ENCODE data around the gene NDUFS2.

NDUFS2 gene

DNA sequence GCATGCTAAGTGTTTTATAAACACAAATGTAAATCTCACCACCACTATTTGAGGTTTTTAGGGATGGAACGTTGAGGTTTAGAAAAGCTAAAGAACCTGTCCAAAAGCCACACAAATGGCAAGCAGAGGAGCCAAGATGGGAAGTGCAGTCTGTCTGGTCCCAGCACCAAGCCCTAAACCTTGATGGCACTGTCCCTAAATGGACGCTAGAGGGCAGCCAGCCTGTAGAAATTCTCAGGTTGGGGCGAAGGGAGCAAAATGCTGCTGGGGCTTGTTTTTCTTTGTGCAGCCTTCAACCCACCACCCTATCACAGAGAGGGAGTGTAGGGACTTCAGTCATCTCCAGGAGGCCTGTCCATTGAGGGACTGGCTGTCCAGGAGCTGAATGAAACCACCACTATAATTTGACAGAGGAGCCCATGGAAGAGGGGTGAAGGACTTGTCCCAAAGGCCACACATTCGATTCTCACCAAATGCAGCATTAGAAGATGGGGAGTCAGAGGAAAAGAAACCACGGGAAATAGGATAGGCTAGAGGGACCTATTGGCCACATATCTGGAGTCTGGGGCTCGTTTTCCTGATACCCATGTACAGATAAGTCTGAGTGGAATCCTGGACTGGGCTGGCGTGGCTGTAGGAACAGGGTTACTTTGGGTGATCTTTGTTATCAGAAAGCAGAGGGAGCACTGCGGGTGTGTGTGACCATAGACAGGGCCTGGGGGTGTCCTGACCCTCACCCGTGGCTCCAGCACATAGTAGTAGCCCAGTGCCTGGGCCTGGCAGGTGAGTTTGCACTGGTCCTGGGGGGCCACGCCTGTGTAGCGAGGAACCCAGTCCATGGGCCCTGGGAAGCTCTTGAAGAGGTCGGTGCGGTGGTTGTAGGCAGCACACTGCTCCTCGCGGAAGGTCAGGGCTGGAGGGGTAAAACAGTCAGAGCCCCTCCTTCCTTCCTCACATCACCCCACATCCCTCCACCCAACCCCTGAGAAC is 9.4 kb upstream of the NDUFS2 start:
- DNase-seq (ENCODE audit: extremely low spot score, insufficient read length, low read depth) (no peak), FAIRE-seq (peak; percentile 90)

DNA sequence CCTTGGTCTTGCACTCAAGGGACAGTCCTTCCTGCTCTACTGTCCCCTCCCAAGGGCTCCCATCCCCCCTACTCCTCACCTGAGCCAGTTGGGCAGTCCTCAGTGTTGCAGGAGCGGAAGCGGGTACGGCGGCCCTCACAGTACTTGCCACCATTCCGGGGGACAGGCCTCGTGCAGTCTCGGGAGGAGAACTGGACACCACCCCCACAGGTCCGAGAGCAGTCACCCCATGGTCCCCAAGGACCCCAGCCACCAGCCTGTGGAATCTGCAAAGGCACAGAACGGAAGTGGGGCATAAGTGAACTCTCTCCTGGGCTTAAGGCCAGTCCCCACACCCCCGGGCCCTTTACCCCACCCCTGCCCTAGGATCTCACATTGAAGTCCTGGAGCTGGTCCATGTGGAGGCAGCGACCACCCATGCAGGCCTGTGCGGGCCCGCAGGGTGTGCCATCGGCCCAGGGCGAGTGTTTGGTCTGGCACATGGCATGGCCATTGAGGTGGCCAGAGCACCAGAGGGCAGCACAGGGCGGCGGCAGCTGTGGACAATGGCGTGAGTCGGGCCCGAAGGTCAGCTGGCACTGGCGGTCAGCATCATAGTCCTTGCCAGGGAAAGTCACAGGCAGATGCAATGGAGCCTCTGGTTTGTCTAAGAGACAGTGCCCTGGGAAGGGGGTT is 8.5 kb upstream of the NDUFS2 start:
- FAIRE-seq: no peak
- no peak for DNase-seq (ENCODE audit: extremely low spot score, insufficient read length, low read depth)

GRCh38 chr1:161195171-161195570 is 7.0 kb upstream of the NDUFS2 start:
- FAIRE-seq (peak; percentile 86), DNase-seq (ENCODE audit: extremely low spot score, insufficient read length, low read depth) (no peak)

DNA sequence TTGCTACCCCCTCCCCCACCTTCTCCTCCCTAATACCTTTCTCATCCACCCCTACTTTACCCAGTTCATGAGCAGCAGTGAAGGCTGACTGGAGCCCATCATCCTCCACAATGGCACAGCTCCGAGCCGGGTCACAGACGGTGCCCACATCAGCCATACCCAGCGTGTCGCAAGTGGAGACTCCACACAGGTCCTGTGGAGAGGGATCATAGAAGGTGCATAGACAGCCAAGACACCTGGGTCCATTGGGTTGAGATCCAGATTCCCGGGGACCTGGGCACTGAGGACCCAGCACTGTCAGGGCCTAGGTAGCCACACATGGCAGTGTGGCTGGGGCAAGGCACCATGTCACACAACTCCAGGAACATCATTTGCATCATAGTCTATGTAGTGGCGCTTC is 6.1 kb upstream of the NDUFS2 start:
- FAIRE-seq: no peak

GRCh38 chr1:161196521-161197451 is 5.4 kb upstream of the NDUFS2 start:
- no peak for FAIRE-seq
- DNase-seq (ENCODE audit: extremely low spot score, insufficient read length, low read depth): no peak

More for the DNA sequence above, 6.1 kb upstream of the NDUFS2 start:
- no peak for DNase-seq (ENCODE audit: extremely low spot score, insufficient read length, low read depth)

- no peak for FAIRE-seq
- no peak for DNase-seq (ENCODE audit: extremely low spot score, insufficient read length, low read depth)
Observed at GRCh38 chr1:161197560-161198193, 4.5 kb upstream of the NDUFS2 start.

DNA sequence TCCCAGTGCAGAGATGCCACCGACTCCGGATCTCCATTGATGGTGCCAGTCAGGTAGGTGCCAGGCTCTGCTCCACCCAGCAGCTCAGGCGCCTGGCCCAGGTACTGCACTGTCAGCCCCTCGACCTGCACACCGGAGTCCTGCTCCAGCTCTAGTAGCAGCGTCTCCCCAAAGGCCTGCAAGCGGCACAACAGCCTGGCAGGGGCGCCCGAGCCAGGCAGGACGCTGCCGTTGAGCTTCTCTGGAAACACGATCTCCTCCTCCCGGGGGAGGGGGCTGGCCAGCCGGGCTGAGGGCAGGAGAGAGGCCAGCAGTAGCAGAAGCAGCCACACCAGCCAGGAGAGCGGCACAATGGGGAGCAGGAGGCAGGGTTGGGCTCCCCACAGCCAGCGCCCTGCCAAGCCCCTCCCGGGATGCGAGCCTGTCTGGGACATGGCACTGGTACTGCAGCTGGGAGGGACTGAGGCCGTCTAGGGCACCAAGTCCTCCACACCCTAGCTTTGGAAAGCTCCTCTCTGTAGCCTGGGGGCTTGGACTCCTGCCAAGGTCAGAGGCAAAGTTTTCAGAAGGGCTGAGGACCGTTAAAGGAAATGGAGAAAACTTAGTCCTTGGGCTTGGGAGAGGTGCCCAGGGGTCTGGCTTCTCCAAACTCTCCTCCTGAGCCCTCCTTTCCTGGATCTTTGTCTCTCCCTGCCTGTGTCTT is 3.8 kb upstream of the NDUFS2 start:
- FAIRE-seq (no peak), DNase-seq (ENCODE audit: extremely low spot score, insufficient read length, low read depth) (no peak)

DNA sequence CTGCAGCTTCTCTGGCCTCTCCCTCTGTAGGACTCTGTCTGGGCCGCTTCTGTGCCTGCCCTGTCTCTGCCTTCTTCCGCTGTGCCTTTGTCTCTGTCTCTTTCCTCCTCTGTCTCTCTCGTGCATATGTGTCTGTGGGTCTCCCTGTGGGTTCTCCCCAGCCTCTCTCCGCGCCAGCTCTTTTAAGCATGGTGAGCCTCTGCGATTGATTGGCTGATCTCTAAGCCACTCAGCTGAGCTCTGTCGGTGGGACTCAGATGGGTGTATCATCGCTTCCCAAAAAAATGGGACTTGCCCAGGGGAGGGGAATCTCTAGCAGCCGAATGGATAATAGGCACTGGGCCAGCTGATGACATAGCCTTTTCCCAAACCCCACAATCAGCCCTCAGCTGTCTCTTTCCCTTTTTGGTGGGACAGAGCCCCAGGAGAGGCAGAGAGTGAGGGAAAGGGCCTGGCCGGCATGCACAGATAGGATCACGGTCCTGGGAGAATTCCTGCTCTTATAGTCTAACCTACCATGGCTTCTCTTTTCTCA is 3.2 kb upstream of the NDUFS2 start, which contains the start of gene ADAMTS4:
Gene ADAMTS4 (minus strand): TSS at position 158 of the 535 bp plus-strand sequence. CDS start 427 bp downstream, outside the sequence.
- FAIRE-seq: no peak

GRCh38 chr1:161199506-161200139 is 2.5 kb upstream of the NDUFS2 start:
- DNase-seq (ENCODE audit: extremely low spot score, insufficient read length, low read depth): no peak
- no peak for FAIRE-seq

More for the DNA sequence above, 3.2 kb upstream of the NDUFS2 start, which contains the start of gene ADAMTS4:
- DNase-seq (ENCODE audit: extremely low spot score, insufficient read length, low read depth): no peak

- no peak for DNase-seq (ENCODE audit: extremely low spot score, insufficient read length, low read depth)
- FAIRE-seq: no peak
Observed at GRCh38 chr1:161200421-161200991, 1.7 kb upstream of the NDUFS2 start.

- DNase-seq (ENCODE audit: extremely low spot score, insufficient read length, low read depth): no peak
- no peak for FAIRE-seq
Observed at GRCh38 chr1:161200992-161201835, 953 bp upstream of the NDUFS2 start.

DNA sequence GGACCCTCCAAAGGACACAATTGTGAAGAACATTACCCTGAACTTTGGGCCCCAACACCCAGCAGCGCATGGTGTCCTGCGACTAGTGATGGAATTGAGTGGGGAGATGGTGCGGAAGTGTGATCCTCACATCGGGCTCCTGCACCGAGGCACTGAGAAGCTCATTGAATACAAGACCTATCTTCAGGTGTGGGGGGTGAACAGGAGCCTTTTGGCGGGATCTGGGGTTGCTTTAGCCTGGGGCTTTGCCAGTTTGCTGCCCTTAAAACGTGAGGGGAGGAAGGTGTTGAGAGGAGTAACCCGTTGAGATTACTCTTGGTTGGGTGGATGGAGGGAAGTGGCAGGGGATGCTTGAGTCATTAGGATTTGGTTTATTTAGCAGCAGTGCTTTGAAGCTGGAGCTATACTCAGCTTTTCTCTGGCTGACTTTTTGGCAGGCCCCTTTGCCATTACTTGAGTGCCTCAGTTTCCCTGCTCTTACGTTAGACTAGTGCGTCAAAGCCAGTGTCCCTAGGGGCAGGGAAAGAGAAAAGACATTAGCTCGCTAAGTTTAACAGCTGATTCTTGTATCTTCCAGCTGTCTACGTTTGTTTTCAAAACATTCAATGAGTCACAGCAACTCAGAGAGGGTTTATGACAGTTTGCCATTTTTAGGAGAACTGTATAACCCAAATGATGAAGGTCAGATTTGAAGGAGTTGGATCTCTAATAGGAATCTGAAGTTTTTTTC is 4.4 kb downstream of the NDUFS2 start:
- DNase-seq (ENCODE audit: extremely low spot score, insufficient read length, low read depth) (no peak), FAIRE-seq (no peak)

- DNase-seq (ENCODE audit: extremely low spot score, insufficient read length, low read depth): no peak
- no peak for FAIRE-seq
Observed at GRCh38 chr1:161207173-161207572, 5.0 kb downstream of the NDUFS2 start.

- FAIRE-seq (peak; percentile 66), DNase-seq (ENCODE audit: extremely low spot score, insufficient read length, low read depth) (peak; percentile 55)
Observed at GRCh38 chr1:161209790-161210409, 7.7 kb downstream of the NDUFS2 start.

DNA sequence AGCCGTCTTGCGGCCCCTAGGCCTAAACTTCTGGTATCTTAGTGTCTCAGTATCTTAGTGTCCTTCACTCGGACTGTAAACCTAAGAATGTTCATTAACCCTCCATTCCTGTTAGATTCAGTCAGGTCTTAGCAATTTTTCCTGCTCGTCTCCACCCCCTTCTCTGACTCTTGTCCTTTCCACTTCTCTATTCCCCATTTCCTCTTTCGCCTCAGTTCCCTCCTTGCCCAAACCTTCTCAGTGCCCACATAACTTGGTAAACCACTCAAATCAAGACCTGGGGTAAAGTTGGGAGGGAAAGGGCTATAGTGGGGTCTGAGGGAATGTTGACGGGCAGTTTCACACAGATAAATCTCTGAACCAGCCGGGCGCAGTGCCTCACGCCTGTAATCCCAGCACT is 12.2 kb downstream of the NDUFS2 start:
- FAIRE-seq (no peak), DNase-seq (ENCODE audit: extremely low spot score, insufficient read length, low read depth) (no peak)

- DNase-seq (ENCODE audit: extremely low spot score, insufficient read length, low read depth) (no peak), FAIRE-seq (no peak)
Observed at GRCh38 chr1:161215076-161215475, 12.9 kb downstream of the NDUFS2 start, which contains the start of gene FCER1G. FCER1G (plus strand) TSS chr1:161215295; CDS start chr1:161215322, 27 bp downstream.
